OCI-LY3 (cell line): Measurements from ENCODE around the gene YAP1.

Experiments
- EZH2phosphoT487 ChIP-seq: fragments of 200-600 bp; shearing (Covaris generic); IDR thresholded peaks from 2 replicates; pipeline ENCODE4 v1.6.1; 2018; ENCODE audit warnings: antibody characterized with exemption, mixed run types, low read depth
- TF ChIP-seq, protein P1 (sequence below): fragments of 200-600, 300-600 bp; sonication (generic); IDR thresholded peaks from 2 replicates; pipeline ENCODE4 v1.5.1; 2014; ENCODE audit warnings: antibody characterized with exemption, low read length, low read depth

DNA sequence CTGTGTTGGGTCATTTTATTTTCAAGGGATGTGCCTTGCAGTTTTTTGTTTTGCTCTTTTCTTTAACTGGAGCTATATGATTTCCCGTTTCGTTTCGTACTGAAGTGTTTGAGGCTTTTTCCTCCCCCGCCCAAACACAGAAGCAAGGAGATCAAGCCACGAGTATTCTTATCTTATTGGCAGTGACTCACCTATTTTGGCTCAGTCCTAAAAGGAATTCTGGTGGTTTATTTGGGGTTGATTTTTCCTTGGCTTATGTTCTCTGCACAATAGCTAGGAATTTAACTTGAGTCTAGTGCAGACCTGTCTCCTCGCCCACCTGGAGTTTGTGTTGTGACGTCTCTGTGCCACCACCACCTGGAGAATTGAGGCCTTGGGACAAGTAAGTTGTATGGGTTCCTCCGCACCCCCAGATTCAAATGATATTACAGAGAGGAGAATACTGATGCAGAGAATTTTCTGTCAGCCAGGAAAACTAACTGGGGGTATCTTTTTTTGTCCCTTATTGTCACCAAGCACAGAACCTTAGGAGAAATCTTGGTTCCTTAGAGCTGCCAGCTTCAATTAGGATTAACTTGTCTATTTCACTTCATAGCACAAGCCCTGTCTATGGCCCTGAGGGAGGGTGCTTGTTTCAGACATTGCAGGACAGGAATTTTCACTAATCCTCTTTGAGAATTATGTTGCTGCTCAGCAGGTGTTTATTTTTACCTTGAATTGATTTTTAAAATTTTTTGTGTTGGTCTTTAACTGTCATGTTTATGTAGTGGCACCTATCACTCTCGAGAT, 116.6 kb downstream of the YAP1 start:
- TF ChIP-seq, protein P1, sequence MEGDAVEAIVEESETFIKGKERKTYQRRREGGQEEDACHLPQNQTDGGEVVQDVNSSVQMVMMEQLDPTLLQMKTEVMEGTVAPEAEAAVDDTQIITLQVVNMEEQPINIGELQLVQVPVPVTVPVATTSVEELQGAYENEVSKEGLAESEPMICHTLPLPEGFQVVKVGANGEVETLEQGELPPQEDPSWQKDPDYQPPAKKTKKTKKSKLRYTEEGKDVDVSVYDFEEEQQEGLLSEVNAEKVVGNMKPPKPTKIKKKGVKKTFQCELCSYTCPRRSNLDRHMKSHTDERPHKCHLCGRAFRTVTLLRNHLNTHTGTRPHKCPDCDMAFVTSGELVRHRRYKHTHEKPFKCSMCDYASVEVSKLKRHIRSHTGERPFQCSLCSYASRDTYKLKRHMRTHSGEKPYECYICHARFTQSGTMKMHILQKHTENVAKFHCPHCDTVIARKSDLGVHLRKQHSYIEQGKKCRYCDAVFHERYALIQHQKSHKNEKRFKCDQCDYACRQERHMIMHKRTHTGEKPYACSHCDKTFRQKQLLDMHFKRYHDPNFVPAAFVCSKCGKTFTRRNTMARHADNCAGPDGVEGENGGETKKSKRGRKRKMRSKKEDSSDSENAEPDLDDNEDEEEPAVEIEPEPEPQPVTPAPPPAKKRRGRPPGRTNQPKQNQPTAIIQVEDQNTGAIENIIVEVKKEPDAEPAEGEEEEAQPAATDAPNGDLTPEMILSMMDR = no peak
- no peak for TF ChIP-seq EZH2phosphoT487
